ENCODE results near the gene IGFL3.
"Not testable (repeated sequence)": the region's sequence is repeated elsewhere in the genome, so short reads cannot be mapped to it uniquely, and the experiment has no call there.

The IGFL3 gene

DNA sequence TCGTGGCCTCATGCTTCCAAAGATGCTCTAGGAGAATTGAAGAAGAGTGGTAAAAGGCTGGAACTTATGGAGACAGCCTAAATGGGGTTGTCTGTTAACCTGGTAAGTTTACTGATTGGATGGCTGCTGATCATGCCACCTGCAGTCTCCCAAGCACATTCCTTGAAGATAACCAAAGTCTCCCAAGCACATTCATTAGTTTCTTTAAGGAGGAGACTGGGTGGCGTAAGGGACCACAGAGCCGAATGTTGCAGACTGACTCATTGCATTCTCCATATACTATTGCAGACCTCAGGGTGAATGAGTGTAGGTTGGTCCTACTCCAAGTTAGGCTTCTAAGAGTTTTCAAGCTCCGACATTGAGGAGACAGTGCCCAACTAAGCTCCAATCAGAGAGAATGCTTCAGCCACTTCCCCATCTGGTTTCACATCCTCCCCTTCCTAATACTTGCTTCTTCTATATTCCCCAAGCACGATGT, at the start of gene IGFL3:
Gene IGFL3, minus strand, starts transcription at position 51 of the 478 bp plus-strand sequence. Its CDS starts 39 bp downstream, at position 12.
- no peak within 1 kb of the TSS for H3K27ac ChIP-seq
- DNase-seq (ENCODE audit: low read depth, low spot score): no peak

DNA sequence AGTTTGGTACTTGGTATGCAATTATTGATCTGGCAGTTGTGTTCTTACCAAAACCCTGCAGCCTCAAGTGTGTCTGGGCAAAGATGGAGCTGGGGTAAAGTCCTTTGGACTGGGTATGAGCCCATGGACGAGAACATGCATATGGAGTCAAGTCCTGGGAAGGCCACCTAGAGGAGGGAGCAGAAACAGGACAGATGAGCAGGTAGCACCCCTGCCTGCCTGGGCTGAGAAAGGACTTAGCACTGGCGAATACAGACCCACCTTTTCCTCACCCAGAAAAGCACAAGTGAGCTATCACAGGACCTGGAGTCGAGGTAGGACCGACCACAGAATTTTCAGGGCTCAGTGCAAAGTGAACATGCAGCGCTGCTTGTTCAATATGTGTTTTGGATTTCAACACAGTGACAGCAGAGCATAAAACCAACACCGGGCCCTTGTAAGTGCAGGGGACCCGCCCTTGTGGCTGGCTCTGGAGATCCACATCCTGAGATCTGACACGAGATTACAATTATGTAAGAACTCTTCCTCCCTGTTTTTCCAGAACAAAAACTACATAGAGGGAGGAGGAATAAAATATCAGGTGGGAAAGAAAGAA, 49.5 kb upstream of the IGFL3 start:
- DNase-seq (ENCODE audit: low read depth, low spot score): no peak

DNA sequence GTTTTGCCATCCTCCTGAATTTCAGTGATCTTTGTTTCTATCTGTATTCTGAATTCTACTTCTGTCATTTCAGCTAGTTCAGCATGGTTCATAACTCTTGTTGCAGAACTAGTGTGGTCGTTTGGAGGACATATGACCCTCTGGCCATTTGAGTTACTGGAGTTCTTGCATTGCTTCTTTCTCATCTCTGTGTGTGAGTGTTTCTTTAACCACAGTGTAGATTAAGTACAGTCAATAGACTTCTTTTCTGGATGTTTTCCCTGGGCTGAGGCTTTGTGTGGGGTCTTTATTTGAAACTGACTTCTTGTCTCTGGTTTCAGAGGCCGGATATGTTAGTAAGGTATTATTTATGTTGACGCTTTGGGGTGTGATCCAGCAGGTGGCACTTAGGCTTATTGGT, 38.2 kb upstream of the IGFL3 start:
- no peak overlapping the region for H3K27ac ChIP-seq
- DNase-seq (ENCODE audit: low read depth, low spot score): no peak

More for the DNA sequence above, 49.5 kb upstream of the IGFL3 start:
- no peak overlapping the region for H3K27ac ChIP-seq

DNA sequence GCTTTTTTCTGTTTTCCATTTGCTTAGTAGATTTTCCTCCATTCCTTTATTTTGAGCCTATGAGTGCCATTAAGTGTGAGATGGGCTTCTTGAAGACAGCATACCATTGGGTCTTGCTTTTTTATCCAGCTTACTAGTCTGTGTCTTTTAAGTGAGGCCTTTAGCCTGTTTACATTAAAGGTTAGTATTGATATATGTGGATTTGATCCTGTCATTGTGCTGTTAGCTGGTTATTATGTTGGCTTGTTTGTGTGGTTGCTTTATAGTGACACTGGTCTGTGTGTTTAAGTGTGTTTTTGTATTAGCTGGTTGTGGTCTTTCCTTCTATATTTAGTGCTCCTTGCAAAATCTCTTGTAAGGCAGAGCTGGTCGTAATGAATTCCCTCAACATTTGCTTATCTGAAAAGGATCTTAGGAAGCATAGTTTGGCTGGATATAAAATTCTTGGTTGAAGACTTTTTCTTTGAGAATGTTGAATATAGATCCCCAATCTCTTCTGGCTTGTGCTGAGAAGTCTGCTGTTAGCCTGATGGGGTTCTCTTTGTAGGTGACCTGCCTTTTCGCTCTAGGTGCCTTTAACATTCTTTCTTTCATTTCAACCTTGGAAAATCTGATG, 37.3 kb upstream of the IGFL3 start:
- not testable (repeated sequence) for H3K27ac ChIP-seq; DNase-seq (ENCODE audit: low read depth, low spot score)

DNA sequence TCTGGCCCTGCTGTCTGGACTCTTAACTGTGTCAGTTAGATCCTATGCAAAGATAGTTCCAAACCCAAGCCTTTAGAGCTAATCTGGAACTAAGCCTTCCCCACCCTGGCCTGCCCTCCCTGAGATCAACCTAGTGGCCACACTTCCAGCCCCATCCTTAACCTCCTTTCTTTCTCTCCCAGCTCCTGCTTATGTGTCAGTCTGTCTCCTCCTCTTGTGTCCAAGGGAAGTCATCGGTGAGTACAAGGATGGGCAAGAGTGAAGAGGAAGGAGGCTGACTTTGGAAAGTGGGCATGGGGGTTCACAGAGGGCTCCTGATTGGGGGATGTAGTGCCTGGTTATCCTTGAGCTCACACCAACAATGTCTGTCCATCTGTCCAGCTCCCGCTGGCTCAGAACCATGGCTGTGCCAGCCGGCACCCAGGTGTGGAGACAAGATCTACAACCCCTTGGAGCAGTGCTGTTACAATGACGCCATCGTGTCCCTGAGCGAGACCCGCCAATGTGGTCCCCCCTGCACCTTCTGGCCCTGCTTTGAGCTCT, 35.8 kb upstream of the IGFL3 start:
- DNase-seq (ENCODE audit: low read depth, low spot score): no peak
- H3K27ac ChIP-seq: no peak overlapping the region

DNA sequence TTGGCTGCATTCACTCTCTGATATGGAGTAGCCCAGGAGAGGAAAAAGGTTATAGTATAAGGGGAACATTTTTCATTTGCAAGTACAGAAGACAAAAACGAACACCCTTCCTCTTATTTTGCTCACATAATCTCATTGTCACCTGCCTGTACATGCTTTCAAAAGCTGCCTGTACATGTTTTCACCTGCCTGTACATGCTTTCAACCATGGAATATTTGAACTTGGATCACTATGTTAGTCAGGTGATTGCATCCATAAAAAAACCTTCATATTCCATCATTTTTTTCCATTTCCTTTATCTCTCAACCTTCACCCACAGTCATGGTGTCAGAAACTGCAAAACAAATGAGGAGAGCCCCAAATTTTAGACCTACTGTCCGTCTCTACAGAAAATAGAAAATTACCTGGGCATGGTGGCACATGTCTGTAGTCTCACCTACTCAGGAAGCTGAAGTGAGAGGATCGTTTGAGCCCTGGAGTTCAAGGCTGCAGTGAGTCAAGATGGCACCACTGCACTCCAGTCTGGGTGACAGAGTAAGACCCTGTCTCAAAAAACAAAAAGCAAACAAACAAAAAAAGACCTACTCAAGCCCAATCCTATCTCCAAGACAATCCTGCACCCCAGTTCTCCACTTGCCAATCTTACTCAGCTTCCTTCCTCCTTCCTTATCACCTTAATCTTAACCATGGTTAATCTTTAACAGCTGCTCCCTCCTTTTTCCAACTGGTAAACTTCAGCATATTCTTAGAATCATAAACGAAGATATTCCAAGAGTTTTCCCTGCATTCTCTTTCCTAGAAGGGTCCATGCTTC, 35.1 kb upstream of the IGFL3 start:
- H3K27ac ChIP-seq: no peak overlapping the region
- DNase-seq (ENCODE audit: low read depth, low spot score): no peak

DNA sequence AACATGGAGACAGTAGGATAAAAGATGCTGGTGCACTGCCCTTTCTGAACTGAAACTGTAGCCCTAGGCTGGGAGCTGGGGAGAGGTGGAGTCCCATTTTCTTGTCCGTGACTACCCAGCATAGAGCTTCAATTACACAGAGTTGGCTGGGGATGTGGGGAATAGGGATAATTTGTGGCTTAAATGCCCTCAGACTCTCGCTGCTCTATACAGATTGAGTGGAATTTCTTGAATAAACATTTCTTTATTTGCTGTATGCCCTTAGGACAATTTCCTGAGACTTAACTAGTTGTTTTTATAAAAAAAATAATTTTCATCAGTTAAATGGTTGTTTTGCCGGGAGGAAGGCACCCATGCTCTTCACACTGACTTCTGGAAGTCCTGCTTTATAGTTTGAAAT, 30.7 kb upstream of the IGFL3 start:
- no peak for DNase-seq (ENCODE audit: low read depth, low spot score)
- no peak overlapping the region for H3K27ac ChIP-seq

DNA sequence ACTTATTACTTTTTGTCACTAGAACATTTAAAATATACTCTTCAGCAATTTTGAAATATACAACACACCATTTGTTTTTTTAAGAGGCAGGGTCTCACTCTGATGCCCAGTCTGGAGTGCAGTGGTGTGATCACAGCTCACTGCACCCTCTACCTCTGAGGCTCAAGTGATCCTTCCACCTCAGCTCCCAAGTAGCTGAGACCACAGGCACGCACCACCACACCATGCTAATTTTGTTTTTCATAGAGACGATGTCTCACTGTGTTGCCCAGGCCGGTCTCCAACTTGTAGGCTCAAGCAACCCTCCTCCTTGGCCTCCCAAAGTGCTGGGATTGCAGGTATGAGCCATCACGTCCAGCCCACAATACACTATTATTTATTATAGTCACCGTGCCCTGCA, 26.1 kb upstream of the IGFL3 start:
- DNase-seq (ENCODE audit: low read depth, low spot score): no peak
- no peak overlapping the region for H3K27ac ChIP-seq

DNA sequence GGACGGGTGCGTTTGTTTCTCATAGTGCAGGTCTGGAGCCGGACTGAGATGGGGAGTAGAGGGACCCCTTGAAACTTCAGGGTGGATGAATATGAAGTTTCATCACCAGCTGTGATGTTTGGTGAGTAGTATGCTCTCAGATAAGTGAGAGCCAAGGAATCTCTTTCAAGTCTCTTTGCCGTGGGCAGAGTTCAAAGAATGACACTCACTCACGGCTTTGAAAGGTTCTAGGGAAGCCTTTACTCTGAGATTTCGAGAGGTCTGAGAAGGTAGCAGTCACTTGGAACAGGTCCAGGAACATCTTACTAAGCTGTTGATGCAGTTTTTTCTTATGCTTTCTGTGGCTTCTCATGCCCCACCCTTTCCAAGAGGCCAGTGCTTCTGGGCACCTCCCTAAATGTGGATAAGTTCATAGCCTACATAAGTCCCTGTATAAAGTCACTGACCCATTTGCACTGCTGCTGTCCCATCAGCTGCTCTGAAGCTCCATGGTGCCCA, 23.4 kb upstream of the IGFL3 start, which contains the start of gene IGFL2:
Gene IGFL2, plus strand, starts transcription at position 448 of the 498 bp plus-strand sequence. Its CDS starts 41 bp downstream, at position 489.
- H3K27ac ChIP-seq: no peak within 1 kb of the TSS

DNA sequence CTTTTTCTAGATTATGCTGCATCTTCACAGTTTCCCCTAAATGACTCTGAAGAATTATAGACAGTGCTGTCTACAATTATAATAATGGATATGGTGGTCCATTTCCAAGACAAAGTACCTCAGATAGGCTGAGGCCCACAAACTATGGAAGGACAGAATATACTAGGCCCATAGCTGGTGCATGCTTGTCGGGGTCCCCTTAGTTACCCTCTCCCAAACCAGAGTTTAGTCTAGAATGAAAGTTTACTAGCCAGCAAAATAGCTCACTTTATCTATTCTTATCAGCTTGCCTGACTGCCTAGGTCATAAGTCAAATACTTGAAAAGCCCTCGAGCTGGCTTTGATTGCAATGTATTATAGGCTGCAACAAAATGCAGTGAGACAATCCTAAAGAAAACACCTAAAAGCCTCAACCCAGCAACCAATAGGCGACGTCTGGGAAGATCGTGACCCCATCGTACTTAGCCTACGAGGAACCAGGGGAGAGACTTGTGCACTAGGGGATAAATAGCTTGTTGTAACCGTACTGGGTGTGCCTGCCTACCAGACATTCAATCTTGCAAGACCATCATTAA, 22.8 kb upstream of the IGFL3 start:
- DNase-seq (ENCODE audit: low read depth, low spot score): no peak
- no peak overlapping the region for H3K27ac ChIP-seq

More for the DNA sequence above, 23.4 kb upstream of the IGFL3 start, which contains the start of gene IGFL2:
- peak; percentile 22 for DNase-seq (ENCODE audit: low read depth, low spot score)

DNA sequence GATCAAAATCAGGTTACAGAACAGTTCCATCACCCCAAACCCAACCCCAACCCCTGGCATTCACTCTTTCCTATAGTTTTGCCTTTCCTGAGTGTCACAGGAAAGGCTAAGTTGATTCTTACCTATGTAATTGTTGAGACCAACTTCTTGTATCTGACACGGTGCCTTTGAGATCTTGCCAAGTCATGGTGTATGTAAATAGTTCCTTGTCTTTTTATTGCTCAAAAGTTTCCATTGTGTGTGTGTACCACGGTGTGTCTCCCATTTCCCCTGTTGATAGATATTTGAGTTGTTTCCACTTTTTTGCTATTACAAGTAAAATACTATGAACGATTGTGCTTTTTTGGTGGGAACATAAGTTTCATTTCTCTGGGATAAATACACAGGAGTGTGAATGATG, 20.3 kb upstream of the IGFL3 start:
- H3K27ac ChIP-seq: no peak overlapping the region
- peak; percentile 6 for DNase-seq (ENCODE audit: low read depth, low spot score)

DNA sequence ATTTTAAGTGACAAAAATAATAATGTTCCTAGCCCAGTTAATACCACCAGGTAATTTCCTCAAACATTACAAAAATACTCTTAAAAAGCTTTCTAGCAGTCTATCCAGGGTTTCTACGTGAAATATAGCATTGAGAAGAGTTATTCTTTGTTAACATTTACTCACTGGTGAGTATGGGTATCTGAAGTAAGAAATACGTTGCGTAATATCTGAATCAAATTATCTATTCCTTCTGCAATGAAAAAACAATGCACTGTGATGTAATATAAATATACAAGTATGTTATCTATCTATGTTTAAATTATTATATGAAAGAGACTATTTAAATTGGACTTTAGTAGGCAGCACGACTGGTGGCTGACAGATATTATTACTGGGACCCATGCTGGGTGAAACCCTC, 17.8 kb upstream of the IGFL3 start:
- H3K27ac ChIP-seq: no peak overlapping the region
- no peak for DNase-seq (ENCODE audit: low read depth, low spot score)

DNA sequence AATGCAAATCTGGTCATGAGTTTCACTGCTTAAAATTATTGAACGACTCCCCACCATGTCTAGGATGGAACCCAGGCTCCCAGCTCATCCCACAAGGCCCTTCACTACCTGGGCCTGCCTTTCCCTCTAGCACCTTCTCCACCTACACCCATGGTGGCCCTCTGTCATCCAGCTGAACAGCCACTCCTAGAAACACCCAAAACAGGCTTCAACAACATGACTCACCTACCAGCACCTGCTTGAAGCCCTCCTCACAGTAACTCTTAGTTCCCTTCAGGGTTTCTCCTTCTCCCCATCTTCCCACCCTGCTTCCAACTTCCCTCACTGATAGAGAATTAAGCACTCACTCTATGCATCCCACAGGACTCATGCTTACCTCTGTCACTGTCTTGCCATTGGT, 16.9 kb upstream of the IGFL3 start:
- no peak for DNase-seq (ENCODE audit: low read depth, low spot score)
- no peak overlapping the region for H3K27ac ChIP-seq

DNA sequence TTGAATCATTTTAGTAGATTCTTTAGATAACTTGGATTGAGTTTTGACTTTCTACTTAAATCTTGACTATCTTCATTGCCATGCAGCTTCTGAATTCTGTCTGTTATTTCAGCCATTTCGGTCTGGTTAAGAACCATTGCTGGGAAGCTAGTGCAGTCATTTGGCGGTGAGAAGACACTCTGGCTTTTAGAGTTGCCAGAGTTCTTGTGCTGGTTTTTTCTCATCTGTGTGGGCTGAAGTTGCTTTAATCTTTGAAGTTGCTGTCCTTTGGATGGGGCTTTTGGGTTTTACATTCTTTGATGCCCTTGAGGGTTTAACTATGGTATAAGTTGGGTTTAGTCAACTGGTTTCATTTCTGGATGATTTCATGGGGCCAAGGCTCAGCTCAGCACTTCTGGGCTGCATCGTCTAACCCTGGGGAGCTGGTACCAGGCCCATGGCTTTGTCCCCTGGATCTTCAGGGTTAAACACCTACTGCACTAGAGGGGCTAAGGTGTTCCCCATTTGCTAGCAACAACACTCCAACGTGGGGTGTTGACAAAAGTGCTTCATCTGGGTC, 13.5 kb upstream of the IGFL3 start:
- H3K27ac ChIP-seq: no peak overlapping the region
- no peak for DNase-seq (ENCODE audit: low read depth, low spot score)

DNA sequence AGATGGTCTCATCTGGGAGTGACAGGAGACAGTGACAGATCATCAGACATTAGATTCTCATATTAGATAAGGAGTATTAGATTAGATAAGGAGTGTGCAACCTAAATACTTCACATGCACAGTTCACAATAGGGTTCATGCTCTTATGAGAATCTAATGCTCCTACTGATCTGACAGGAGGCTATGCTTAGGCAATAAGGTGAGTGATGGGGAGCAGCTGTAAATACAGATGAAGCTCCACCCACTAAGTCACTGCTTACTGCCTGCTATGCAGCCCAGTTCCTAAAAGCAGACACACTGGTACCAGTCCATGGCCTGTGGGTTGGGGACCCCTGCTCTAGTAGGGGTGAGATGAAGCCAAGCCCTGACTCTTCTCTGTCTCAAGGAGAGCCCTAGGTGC, 10.0 kb upstream of the IGFL3 start:
- DNase-seq (ENCODE audit: low read depth, low spot score): no peak
- H3K27ac ChIP-seq: peak overlapping the region; percentile 80

DNA sequence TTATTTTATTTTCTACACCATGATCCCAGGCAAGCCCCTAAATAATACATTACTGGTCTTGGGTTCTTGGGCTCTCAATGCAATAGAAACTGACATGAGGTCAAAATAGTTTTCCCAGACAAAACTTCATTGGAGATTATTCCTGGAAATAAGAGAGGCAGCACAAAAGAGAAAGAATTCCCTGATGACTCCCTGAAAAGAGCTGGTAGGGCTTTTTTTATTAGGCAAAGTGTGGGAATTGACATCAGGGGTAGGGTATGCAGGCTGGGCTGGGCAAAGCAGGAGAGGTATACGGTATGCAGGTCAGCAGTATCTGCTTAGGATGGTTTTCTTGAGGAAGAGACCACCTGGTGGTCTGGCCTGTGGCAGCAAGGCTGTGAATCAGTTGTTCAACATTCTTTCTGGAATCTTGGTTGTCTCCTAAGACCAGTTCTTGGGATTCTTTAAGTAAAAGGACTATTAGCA, 9.3 kb upstream of the IGFL3 start:
- peak overlapping the region; percentile 80 for H3K27ac ChIP-seq

DNA sequence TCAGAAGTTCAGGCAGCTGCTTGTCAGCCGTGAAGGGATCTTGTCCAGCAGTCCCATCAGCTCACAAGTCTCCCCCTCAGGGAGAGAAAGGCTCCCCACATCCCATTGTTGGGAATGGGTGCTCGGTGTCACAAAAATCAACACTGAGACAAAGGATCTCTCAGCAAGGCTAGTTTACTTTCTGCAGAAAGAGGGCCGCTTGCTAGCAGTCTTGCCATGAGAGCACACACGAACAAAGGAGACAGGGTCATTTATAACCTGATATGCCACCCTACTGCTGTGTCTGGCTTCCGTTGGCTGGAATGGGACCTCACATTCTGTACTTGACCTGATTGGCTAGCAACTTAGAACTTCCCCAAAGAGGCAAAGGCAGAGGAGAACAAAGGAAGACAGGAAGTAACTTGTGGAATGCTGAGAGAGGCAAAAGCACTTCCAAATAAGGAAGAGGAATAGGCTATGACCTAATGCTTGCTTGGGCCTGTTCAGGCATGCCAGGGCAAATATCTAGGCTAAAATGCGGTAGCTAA, 8.7 kb upstream of the IGFL3 start:
- DNase-seq (ENCODE audit: low read depth, low spot score): peak; percentile 83
- H3K27ac ChIP-seq: peak overlapping the region; percentile 80

More for the DNA sequence above, 9.3 kb upstream of the IGFL3 start:
- no peak for DNase-seq (ENCODE audit: low read depth, low spot score)

DNA sequence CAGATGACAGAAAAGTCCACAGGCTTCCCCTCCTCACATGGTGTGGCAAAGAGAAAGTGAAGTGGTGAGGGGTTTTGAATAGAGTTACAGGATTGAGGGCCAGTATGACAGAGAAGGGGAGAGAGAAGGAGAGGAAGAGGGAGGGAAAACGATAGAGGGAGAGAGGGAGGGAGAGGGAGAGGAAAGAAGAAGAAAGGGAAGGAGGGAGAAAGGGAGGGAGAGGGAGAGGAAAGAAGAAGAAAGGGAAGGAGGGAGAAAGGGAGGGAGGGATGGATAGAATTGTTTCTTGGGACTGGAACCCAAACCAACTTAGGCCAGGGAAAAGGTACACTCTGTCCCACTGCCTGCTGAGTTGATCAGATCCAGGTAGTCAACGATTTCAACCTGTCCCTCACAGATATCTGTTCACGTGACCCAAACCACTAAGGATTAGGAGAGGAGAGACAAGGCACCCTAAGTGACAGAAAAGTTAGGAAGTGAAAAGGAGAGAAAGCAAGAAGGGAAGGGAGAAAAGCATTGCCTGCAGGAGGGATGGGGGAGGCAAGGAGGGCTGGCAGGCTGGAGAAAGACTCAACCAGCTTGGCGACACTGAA, 8.1 kb upstream of the IGFL3 start:
- no peak for DNase-seq (ENCODE audit: low read depth, low spot score)
- peak overlapping the region; percentile 80 for H3K27ac ChIP-seq

DNA sequence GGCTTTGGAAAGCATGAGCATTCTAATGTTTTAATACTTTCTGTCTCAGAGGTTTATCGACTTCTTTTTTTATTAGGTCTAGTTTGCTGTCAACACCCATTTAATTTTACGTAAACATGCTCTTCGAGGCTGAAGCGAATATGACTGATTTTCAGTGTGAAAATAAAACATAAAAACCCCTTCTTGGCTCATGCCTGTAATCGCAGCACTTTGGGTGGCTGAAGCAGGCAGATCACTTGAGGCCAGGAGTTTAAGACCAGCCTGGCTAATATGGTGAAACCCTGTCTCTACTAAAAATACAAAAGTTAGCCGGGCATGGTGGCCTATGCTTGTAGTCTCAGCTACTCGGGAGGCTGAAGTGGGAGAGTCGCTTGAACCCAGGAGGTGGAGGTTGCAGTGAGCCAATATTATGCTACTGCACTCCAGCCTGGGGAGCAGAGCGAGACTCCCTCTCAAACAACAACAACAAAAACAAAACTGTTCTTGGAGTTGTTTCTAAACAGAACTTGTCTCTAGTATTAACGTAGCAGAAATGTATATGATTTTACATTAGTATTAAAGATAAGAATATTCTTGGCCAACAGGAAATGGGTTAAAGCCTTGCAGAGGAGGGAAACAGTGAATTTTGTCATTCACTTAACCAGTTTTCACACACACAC, 7.1 kb upstream of the IGFL3 start:
- DNase-seq (ENCODE audit: low read depth, low spot score): no peak
- peak overlapping the region; percentile 80 for H3K27ac ChIP-seq

Measured in epithelial cell of prostate (primary cell).